Iris pigment epithelial cell (primary cell): ENCODE measurements around the gene TOP2B.
A peak's percentile ranks its signal among the peaks of the same experiment; 100 is the strongest.

Experiments used
- DNase-seq: peaks from one replicate; pipeline ENCODE4 v3.0.0-alpha.2; 2011; ENCODE audit warnings: low read depth

Gene TOP2B

GRCh38 chr3:25664812-25665314 lies at the start of gene TOP2B:
Gene TOP2B (minus strand): TSS chr3:25664907. CDS start chr3:25664297, 610 bp downstream.
- peak; percentile 97 for DNase-seq

- no peak for DNase-seq
Measured at GRCh38 chr3:25713341-25713985, 48.8 kb upstream of the TOP2B start.

- DNase-seq, result no peak
Measured at GRCh38 chr3:25711090-25711489, 46.4 kb upstream of the TOP2B start.

GRCh38 chr3:25708036-25708435 lies 43.3 kb upstream of the TOP2B start:
- no peak for DNase-seq

DNA sequence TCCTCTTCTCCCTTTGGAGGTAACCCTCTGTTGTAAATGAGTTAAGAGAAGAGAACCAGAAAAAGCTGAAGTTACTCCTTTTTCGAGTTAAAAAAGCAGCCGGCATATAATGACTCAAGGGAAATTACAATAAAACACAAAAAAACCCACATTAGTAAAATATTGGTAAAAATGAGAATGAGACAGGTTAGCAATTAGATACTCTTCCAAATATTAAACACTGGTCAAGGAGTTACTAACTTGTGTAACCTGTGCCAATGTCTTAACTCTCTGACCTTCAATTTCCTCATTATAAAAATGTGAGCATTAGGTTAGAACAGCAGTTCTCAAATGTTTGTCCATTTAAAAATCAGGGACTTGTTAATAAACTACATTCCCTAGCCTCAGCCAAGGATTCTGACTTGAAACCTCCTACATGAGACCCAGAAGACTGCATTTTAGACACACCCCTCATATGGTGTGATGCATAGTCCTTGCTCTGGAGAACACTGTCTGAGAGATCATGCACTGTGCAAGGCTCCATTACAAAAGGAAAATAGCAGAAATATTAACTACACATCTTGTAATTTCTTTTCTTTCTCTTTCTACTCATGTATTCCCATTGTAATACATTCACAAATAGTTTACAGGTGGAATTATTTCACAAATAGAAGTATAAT lies 42.7 kb upstream of the TOP2B start:
- DNase-seq, result no peak

DNA sequence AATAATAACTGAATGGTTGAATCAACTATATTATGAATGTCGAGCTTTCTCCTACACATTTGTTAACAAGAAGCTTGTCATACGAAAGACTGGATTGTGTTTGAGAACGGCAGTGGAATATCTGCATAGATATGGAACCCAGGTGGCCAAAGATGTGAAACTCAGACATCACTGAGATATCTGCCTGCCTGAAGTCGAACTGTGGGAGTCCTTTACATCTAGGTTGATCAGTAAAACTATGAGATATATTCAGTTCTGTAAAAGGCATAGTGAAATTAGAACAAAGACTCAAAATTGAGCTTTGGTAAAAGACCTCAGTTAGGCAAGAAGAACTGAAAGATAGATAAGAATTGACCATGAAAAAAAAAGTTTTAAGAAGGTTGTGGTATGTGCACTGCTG lies 41.5 kb upstream of the TOP2B start:
- no peak for DNase-seq

DNA sequence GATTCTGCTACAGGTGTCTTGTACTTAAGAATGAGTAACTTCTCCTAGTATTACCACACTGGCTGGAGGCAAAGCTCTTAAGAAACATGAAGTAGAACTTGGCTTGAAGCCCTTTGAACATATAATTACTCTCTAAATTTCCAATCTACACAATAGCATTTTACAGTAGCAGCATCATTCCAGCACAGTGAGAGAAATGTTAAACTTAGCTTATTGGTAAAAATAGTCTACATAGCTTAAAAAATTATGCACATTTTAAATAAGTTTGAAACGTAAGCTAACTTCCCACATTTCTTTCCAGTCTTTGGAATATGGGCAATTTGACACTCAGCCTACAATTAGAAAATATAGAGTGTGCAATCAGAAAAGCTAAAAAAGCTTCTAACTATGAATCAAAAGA lies 32.8 kb upstream of the TOP2B start:
- DNase-seq, result no peak

DNA sequence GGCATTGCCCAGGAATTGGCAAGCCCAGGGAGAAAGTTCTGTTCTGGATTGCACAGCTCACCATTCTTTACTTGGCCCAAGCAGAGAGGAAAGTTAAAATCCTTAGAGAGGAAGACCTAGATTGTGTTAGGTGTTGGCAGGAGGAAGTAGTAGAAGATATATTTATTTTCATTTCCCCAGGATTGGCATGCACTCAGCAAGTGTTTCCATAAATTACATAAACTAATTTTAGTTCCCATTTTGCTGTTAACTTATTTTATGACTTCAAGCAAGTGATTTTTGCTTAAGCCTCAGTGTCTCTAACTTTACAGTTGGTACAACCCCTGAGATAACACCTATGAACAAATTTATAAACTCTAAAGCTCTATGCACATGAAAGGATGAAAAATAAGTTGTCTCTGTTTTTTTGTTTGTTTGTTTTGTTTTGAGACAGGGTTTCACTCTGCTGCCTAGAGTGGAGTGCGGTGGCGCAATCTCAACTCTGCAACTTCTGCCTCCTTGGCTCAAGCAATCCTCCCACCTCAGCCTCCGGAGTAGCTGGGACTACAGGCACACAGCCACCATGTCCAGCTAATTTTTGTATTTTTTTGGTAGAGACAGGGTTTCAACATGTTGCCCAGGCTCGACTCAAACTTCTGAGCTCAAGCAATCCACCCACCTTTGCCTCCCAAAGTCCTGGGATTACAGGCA lies 31.2 kb upstream of the TOP2B start:
- no peak for DNase-seq

GRCh38 chr3:25693238-25693637 lies 28.5 kb upstream of the TOP2B start:
- DNase-seq, result no peak

GRCh38 chr3:25692341-25692740 lies 27.6 kb upstream of the TOP2B start:
- no peak for DNase-seq

GRCh38 chr3:25690768-25691533 lies 26.2 kb upstream of the TOP2B start:
- no peak for DNase-seq

GRCh38 chr3:25689226-25689625 lies 24.5 kb upstream of the TOP2B start:
- DNase-seq, result no peak

DNA sequence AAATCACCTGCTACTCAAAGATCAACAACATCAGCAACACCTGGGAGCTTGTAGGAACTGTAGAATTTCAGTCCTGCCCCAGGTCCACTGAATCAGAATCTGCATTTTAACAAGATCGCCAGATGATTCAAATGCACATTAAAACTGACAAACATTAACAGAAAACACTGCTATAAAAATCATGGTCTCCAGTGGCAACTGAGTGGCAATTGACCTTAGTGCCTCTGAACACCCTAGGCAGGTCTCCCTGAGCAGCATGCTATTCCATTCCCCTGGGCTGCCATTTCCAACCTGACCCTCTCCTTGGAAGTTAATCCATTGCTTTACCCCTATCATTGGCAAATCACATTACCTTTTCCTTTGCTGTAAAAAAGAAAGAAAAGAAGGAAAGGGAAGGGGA lies 23.0 kb upstream of the TOP2B start:
- DNase-seq, result no peak

DNA sequence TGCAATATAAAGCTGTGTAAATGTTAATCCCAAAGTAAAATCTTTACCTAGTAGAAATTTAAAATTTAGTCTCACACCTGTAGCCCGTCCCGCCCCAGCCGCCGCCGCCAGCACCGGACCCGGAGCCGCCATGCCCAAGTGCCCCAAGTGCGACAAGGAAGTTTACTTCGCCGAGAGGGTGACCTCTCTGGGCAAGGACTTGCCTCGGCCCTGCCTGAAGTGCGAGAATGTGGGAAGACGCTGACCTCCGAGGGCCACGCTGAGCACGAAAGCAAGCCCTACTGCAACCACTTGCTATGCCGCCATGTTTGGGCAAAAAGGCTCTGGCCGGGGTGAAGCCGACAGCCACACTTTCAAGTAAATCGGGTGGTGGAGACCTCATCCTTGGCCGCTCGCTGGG lies 22.1 kb upstream of the TOP2B start:
- DNase-seq, result no peak

DNA sequence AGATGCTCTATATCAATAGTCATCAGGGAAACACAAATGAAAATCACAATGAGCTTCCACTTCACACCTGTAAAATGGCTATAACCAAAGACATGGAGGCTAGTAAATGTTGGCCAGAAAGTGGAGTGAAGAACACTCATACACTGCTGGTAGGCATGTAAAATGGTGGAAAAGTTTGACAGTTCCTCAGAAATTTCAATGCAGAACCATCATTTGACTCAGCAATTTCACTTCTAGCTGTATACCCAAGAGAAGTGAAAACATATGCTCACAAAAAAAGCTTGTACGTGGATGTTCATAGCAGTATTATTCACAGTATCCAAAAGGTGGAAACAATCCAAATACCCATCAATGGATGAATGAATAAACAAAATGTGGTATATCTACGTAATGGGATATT lies 19.2 kb upstream of the TOP2B start:
- DNase-seq, result no peak

DNA sequence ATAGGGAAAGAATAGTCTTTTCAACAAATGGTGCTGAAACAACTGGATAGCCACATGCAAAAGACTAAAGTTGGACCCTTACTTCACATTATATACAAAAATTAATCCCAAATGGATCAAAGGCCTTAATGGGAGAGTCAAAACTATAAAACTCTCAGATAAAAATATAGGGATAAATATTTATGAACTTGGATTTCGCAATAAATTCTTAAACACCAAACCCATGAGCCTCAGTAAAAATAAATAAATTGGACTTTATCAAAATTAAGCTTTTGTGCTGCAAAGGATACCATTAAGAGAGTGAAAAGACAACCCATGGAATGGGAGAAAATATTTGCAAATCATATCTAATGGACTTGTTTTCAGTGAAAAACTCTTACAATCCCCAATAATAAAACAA lies 18.7 kb upstream of the TOP2B start:
- DNase-seq, result no peak

DNA sequence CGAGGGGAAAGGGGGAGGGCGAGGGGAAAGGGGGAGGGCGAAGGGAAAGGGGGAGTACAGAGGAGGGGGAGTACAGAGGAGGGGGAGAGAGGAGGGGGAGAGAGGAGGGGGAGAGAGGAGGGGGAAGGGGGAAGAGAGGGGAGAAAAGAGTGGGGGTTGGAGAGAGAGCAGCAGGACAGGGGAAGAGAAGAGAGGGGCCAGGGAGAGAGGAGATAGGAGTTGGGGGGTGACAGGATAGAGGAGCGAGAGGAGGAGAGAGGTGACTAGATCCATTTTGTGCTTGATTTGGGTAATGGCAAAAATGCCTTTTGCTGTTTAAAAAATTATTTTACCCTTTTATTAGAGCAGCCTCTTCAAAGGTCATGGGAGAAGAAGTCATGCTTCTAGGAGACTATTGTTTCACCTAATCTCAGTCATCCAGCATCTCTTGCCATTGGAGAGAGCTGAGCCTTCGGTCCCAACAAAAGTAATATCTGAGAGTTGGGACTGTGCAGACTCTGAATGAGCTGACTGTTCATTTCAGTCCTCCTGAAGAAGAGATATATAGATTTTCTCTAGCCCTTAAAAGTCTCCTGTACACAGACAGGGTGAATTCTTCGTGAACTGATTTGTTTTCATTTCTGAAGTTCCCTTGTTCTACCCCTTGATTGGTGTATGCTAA lies 15.1 kb upstream of the TOP2B start:
- DNase-seq, result no peak

DNA sequence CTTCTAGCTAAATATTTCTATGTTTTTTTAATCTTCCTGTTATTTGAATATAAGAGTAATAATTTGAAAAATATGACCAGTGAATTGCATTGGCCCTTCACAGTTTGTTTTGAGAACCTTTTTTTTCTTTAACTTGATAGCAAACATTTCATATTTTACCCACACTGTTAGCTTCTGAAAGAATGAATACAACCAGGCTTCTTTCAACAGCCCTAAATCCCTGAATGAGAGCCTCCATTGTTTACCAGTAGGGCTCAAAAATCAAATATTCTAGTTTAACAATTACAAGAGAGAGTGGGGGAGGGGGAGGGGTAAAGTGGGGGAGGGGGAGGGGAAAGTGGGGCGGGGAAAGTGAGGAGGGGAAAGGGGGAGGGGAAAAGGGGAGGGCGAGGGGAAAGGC lies 14.5 kb upstream of the TOP2B start:
- no peak for DNase-seq

- peak; percentile 9 for DNase-seq
Measured at GRCh38 chr3:25678581-25678980, 13.9 kb upstream of the TOP2B start.

DNA sequence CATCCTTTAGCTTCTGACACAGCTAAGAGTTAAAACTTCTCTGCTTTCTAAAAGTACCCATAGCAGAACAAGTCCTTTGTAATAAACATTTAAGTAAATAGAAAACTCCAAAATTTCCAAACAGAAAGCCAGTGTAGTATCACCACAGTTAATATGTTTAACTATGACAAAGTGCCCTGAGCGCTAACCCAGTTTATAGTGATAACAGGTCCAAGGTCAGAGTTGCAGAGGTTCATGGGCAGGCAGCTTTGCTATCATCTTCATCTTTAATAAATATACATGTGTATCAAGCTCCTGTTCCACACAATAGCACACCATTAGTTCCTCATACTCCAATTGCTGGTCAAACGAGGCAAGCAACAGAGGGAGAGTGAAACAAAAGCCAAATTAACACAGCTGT lies 12.4 kb upstream of the TOP2B start:
- DNase-seq, result no peak

DNA sequence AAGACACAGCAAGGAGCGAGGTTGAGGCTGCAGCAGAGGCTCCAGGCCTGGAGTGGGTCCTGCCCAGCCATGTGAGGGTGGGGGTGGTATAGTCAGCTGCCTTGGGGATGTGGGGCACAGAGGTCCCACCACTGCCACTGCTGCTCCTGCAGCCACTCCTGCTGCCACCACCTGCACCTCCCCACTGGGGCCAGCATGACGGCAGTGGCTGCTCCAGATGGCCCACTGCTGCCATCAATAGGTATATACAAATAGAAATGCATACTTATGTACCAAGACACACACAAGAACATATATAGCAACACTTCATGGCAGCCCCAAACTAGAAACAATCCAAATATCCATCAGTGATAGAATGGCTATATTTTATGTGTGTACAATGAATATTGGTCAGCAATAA lies 10.0 kb upstream of the TOP2B start:
- DNase-seq, result no peak

- DNase-seq, result no peak
Measured at GRCh38 chr3:25673738-25674298, 9.1 kb upstream of the TOP2B start.
